Mesothelial cell of epicardium (in vitro differentiated cells): ENCODE measurements around the gene ATP6V0A4. TPM values are rescaled to one million over a fixed set of nuclear protein-coding genes. Genes with fewer than 3 reads are reported as not detected.
"Not testable (repeated sequence)": the region's sequence is repeated elsewhere in the genome, so short reads cannot be mapped to it uniquely, and the experiment has no call there.

Experiments used
- DNase-seq, 2 experiments: peaks; one replicate each; pipeline ENCODE4 v3.0.0; 2021; ENCODE audit warnings: low spot score in 2 of 2; ENCODE audit not compliant: unreplicated experiment in 2 of 2
- H3K27ac Mint-ChIP-seq: 2 replicates; pipeline ENCODE4 v1.8.0; 2021; ENCODE audit warnings: mixed read lengths
- H3K27me3 Mint-ChIP-seq: 2 replicates; pipeline ENCODE4 v1.8.0; 2021; ENCODE audit warnings: low read depth, mixed read lengths
- H3K36me3 Mint-ChIP-seq: 2 replicates; pipeline ENCODE4 v1.8.0; 2021; ENCODE audit warnings: mixed read lengths
- H3K4me1 Mint-ChIP-seq: 2 replicates; pipeline ENCODE4 v1.8.0; 2021; ENCODE audit warnings: mixed read lengths
- H3K4me3 Mint-ChIP-seq: 2 replicates; pipeline ENCODE4 v1.8.0; 2021; ENCODE audit warnings: mild to moderate bottlenecking, moderate library complexity, mixed read lengths
- H3K9me3 Mint-ChIP-seq: 2 replicates; pipeline ENCODE4 v1.8.0; 2021; ENCODE audit warnings: mixed read lengths
- total RNA-seq: library from RNA; stranded (reverse); gene quantifications from 3 replicates; pipeline ENCODE4 v1.2.1, GENCODE V29; 2021
- TF ChIP-seq, protein P1 (sequence below): fragments of 200-600 bp; sonication (generic); IDR thresholded peaks from one replicate; pipeline ENCODE4 v1.5.0; 2021; ENCODE audit warnings: antibody characterized with exemption; ENCODE audit not compliant: unreplicated experiment

Gene ATP6V0A4
- total RNA-seq, 1 donor from 2014 or later: 0.56 TPM

DNA sequence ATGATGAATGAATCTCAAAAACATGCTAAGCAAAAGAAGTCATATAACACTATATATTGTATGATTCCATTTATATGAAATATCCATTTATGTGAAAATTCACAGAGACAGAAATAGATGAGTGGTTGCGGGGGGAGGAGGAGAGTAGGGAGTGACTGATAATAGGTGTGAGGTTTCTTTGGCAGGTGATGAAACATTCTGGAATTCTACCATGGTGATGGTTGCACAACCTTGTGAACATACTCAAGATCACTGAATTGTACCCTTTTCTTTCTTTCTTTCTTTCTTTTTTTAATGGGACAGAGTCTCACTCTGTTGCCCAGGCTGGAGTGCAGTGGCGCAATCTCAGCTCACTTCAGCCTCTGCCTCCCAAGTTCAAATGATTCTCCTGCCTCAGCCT lies 107.5 kb downstream of the ATP6V0A4 start:
- H3K4me1 Mint-ChIP-seq: peaks cover 2% of the 10 kb centered on the region
- peaks cover 12% of the 10 kb centered on the region for H3K9me3 Mint-ChIP-seq
- DNase-seq: no peak
- H3K4me3 Mint-ChIP-seq: no peak overlapping the region
- TF ChIP-seq, protein P1, sequence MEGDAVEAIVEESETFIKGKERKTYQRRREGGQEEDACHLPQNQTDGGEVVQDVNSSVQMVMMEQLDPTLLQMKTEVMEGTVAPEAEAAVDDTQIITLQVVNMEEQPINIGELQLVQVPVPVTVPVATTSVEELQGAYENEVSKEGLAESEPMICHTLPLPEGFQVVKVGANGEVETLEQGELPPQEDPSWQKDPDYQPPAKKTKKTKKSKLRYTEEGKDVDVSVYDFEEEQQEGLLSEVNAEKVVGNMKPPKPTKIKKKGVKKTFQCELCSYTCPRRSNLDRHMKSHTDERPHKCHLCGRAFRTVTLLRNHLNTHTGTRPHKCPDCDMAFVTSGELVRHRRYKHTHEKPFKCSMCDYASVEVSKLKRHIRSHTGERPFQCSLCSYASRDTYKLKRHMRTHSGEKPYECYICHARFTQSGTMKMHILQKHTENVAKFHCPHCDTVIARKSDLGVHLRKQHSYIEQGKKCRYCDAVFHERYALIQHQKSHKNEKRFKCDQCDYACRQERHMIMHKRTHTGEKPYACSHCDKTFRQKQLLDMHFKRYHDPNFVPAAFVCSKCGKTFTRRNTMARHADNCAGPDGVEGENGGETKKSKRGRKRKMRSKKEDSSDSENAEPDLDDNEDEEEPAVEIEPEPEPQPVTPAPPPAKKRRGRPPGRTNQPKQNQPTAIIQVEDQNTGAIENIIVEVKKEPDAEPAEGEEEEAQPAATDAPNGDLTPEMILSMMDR: no peak
- no peak overlapping the region for H3K27ac Mint-ChIP-seq
- no peaks in the 10 kb centered on the region for H3K36me3 Mint-ChIP-seq
- no peaks in the 10 kb centered on the region for H3K27me3 Mint-ChIP-seq

DNA sequence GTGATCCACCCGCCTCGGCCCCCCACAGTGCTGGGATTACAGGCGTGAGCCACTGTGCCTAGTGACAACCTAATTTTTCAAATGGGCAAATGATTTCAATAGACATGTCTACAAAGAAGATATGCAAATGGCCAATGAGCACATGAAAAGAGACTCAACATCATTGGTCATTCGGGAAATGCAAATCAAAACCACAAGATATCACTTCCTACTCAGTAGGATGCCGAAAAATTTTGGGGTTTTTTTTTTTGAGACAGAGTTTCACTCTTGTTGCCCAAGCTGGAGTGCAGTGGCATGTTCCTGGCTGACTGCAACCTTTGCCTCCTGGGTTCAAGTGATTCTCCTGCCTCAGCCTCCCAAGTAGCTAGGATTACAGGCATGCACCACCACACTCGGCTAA lies 110.0 kb downstream of the ATP6V0A4 start:
- H3K36me3 Mint-ChIP-seq, H3K27ac Mint-ChIP-seq, H3K4me1 Mint-ChIP-seq, H3K9me3 Mint-ChIP-seq, DNase-seq, H3K27me3 Mint-ChIP-seq, H3K4me3 Mint-ChIP-seq: not testable (repeated sequence)

DNA sequence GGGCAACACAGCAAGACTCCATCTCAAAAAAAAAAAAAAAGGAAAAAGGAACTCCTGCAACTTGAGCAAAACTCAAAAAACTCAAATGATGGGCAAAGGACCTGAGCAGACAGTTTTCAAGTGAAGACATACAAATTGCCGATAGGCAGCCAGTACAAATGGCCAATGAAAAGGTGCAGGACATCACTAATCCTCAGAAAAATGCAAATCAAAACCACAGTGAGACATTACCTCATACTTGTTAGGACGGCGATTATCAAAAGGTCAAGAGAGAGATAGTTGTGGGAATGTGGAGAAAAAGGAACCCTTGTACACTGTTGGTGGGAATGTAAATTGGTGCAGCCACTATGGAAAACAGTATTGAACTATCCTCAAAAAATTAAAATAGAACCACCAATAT lies 113.7 kb downstream of the ATP6V0A4 start:
- H3K4me3 Mint-ChIP-seq: no peak overlapping the region
- H3K27me3 Mint-ChIP-seq: no peaks in the 10 kb centered on the region
- peaks cover 3% of the 10 kb centered on the region for H3K4me1 Mint-ChIP-seq
- TF ChIP-seq, protein P1: no peak
- H3K9me3 Mint-ChIP-seq: peaks cover 11% of the 10 kb centered on the region
- H3K36me3 Mint-ChIP-seq: peaks cover 2% of the 10 kb centered on the region
- no peak overlapping the region for H3K27ac Mint-ChIP-seq
- DNase-seq: no peak

DNA sequence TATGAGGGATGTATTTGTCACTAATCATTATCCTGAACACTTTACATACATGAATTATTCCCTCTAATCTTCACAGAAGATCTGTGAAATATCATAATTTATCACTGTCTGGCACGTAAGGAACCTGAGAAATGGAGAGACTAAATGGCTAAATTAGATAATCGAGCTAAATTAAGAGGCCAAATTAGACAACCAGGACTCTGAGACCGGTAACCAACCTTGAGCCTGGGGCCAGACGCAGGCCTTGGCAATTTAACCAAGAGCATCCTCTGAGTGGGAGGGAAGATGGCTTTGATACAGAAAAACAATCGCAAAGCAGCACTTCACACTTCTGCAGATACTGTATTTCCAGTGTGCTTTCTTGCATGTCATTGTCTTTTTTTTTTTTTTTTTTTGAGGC lies 118.2 kb downstream of the ATP6V0A4 start:
- Mint-ChIP-seq H3K36me3 (peaks cover 2% of the 10 kb centered on the region), H3K27ac (no peak overlapping the region), H3K4me1 (peaks cover 3% of the 10 kb centered on the region), H3K9me3 (peaks cover 3% of the 10 kb centered on the region), H3K27me3 (no peaks in the 10 kb centered on the region), H3K4me3 (no peak overlapping the region)
- TF ChIP-seq, protein P1: no peak
- DNase-seq: no peak

DNA sequence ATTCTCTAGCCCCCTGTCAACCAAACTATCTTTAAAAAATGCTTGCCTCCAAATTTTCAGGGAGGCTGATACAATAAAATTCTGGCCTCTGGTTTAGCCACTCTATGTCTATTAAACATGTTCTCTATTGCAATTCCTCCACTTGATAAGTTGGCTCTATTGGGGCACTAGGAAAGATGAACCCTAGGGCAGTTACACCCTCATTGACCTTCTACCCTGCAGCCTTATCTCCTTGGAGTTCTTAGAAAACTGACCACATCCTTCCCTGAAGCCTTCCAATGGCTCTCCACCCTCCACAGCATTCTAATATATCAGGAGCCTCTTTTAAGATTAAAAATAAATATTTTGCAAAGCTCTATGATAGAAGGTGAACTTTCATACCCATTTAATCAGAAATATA lies 127.4 kb downstream of the ATP6V0A4 start:
- TF ChIP-seq, protein P1: no peak
- H3K36me3 Mint-ChIP-seq: peaks cover 9% of the 10 kb centered on the region
- H3K27me3 Mint-ChIP-seq: no peaks in the 10 kb centered on the region
- H3K4me3 Mint-ChIP-seq: no peak overlapping the region
- no peak overlapping the region for H3K27ac Mint-ChIP-seq
- peaks cover 18% of the 10 kb centered on the region for H3K9me3 Mint-ChIP-seq
- H3K4me1 Mint-ChIP-seq: peaks cover 24% of the 10 kb centered on the region
- DNase-seq: no peak

DNA sequence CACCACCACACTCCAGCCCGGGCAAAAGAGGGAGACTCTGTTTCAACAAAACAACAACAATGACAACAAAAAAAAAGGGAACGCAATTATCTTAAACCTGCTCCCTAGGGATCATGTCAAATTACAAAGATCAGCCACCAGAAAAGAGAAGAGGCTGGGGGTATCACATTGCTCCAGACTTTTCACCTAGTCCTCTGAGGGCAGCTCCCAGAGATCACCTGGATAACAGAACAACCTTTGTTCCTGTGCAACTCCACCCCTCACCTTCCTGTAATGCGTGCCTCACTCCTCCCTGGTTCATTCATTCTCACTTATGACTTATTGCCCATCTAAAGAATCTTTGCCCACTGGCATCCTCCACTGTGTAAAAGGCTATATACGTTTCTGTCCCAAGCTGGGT lies 128.6 kb downstream of the ATP6V0A4 start:
- Mint-ChIP-seq H3K9me3 (peaks cover 18% of the 10 kb centered on the region), H3K4me1 (peaks cover 33% of the 10 kb centered on the region), H3K4me3 (no peak overlapping the region), H3K27me3 (no peaks in the 10 kb centered on the region), H3K27ac (peak overlapping the region; percentile 16), H3K36me3 (peaks cover 9% of the 10 kb centered on the region)
- DNase-seq: no peak
- TF ChIP-seq, protein P1: no peak
